Lung microvascular endothelial cell (primary cell): ENCODE results near the gene SELENBP1. TPM values are rescaled to one million over a fixed set of nuclear protein-coding genes. Genes with fewer than 3 reads are reported as not detected.
A peak's percentile ranks its signal among the peaks of the same experiment; 100 is the strongest.

Source experiments
- DNase-seq, 2 donors: peaks; one replicate each; pipeline versions ENCODE4 v3.0.0 to v3.0.0-alpha.2; 2010; ENCODE audit warnings: low read depth in 2 of 2
- total RNA-seq: library from RNA; depleted of rRNA; stranded (reverse); fragments of >200 nt; gene quantifications from 2 replicates; pipeline ENCODE4 v1.2.1, GENCODE V29; 2014

The SELENBP1 gene
- total RNA-seq, 1 donor from 2014 or later, result 0.40 TPM

GRCh38 chr1:151344291-151344690 is 28.2 kb downstream of the SELENBP1 start:
- no peak for DNase-seq

- no peak for DNase-seq
Measured at GRCh38 chr1:151343587-151343986, 28.9 kb downstream of the SELENBP1 start.

- no peak for DNase-seq
Measured at GRCh38 chr1:151342569-151342968, 29.9 kb downstream of the SELENBP1 start.

GRCh38 chr1:151342021-151342420 is 30.5 kb downstream of the SELENBP1 start:
- DNase-seq, result no peak

- peak; percentile 87 to 91 for DNase-seq
Measured at GRCh38 chr1:151340870-151341754, 31.4 kb downstream of the SELENBP1 start.

- DNase-seq, result no peak
Measured at GRCh38 chr1:151336556-151336955, 35.9 kb downstream of the SELENBP1 start.

- no peak for DNase-seq
Measured at GRCh38 chr1:151334822-151335221, 37.7 kb downstream of the SELENBP1 start.

GRCh38 chr1:151327903-151328674 is 44.4 kb downstream of the SELENBP1 start:
- DNase-seq, result peak in 1 of 2 donors; percentile 30

- peak; percentile 95 to 99 for DNase-seq
Measured at GRCh38 chr1:151327223-151327902, 45.1 kb downstream of the SELENBP1 start, which contains the start of gene PI4KB. PI4KB (minus strand) TSS chr1:151327416; CDS start chr1:151316481, 10,935 bp downstream.

GRCh38 chr1:151326619-151327222 is 45.8 kb downstream of the SELENBP1 start:
- DNase-seq, result peak; percentile 37 to 58

- DNase-seq, result no peak
Measured at GRCh38 chr1:151325646-151326429, 46.7 kb downstream of the SELENBP1 start.

- DNase-seq, result peak in 1 of 2 donors; percentile 49
Measured at GRCh38 chr1:151325231-151325630, 47.3 kb downstream of the SELENBP1 start.

GRCh38 chr1:151324390-151324930 is 48.0 kb downstream of the SELENBP1 start:
- no peak for DNase-seq

- DNase-seq, result peak; percentile 28 to 57
Measured at GRCh38 chr1:151318975-151319374, 53.5 kb downstream of the SELENBP1 start.

- no peak for DNase-seq
Measured at GRCh38 chr1:151315565-151316235, 56.8 kb downstream of the SELENBP1 start.
